ENCODE results near the gene C17orf107.
"Not testable (repeated sequence)": the region's sequence is repeated elsewhere in the genome, so short reads cannot be mapped to it uniquely, and the experiment has no call there.

The C17orf107 gene

GRCh38 chr17:4899341-4900230, at the start of gene C17orf107:
TSS of gene C17orf107 (plus strand) at chr17:4899536. CDS start at chr17:4899763, 227 bp downstream.
- peak; percentile 83 for DNase-seq

DNA sequence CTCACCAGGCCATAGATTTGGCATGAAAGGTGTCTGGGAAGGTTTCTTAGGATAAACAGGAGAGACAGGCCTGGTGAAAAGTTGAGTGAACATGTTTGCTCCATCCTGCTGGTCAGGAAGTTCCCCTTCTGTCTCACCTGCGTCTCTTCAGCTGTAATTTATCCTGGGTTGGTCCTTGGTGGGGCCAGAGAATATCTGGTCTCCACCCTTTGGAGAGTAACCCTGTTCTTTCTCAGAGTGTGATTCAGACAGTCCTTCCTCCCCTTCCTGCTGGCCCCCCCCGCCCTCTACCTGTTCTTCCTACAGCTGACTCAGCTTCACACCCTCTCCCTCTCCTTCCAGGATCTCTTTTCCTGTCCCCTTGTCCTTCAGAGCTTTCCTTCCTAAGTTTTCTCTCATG, 49.1 kb upstream of the C17orf107 start:
- no peak for DNase-seq

DNA sequence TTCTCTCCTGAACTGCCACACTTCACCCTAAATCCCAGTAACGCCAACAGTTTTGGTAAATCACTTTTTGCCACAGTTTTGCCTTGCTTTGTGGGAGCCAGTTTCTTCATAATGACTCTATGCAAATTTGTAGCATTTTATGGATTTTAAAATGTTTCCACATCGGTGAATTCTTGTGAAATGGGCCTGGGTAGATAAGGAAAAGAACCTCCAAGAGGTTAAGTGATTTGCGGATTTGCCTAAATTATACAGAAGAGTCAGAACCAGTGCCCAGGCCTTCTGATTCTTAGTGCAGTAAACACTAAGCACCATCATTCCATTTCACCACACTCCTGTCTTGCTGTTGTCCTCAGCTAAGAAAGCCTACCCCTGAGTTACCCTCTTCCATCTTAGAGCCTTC, 48.3 kb upstream of the C17orf107 start:
- DNase-seq = no peak

- DNase-seq = peak; percentile 77
These were observed 46.6 kb upstream of the C17orf107 start for GRCh38 chr17:4852567-4853207.

- no peak for DNase-seq
These were observed 46.1 kb upstream of the C17orf107 start for GRCh38 chr17:4853208-4853671.

- peak; percentile 81 for DNase-seq
These were observed 45.1 kb upstream of the C17orf107 start for GRCh38 chr17:4854111-4854681.

- DNase-seq = no peak
These were observed 42.9 kb upstream of the C17orf107 start for GRCh38 chr17:4856271-4856936.

- no peak for DNase-seq
These were observed 42.4 kb upstream of the C17orf107 start for GRCh38 chr17:4856937-4857314.

DNA sequence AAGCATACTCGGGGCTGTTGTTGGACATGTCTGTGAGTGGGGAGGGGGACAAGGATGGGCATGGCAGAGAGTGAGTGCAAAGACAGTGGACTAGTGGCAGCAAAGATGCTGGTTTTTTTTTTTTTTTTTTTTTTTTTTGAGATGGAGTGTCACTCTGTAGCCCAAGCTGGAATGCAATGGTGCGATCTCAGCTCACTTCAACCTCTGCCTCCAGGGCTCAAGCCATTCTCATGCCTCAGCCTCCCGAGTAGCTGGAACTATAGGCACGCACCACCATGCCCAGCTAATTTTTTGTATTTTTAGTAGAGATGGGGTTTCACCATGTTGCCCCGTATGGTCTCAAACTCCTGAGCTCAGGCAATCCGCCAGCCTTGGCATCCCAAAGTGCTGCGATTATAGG, 42.0 kb upstream of the C17orf107 start:
- DNase-seq = not testable (repeated sequence)

DNA sequence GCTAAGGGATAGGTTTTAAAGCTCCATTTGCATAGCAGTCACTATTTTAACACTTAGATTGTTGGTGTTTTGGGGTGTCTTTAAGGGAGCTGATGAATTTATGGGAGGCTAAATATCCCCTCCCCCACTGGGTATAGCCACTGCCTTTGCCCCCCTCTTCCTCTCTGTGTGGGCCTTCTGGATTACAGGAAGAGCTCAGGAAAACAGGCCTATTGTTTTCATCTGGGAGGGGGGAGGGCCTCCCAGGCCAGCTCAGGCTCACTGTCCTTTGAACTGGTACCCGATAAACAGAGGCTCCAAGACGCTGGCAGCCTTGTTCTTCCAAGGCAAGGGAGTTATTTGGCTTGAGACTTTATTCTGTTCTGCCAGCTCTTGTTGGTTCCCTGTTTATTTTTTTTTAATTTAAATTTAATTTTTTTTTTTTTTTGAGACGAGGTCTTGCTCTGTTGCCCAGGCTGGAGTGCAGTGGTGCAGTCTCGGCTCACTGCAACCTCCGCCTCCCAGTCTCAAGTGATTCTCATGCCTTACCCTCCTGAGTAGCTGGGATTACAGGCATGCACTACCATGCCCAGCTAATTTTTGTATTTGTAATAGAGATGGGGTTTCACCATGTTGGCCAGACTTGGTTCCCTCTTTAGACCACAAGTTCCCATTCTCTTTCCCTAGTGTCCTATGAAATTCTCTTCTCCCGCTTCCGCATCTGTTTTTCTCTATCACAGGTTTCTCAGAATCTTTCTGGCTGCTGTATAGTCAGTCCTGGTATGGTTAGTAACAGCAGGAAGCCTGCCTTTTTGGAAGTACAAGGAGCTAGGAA, 41.1 kb upstream of the C17orf107 start:
- no peak for DNase-seq

DNA sequence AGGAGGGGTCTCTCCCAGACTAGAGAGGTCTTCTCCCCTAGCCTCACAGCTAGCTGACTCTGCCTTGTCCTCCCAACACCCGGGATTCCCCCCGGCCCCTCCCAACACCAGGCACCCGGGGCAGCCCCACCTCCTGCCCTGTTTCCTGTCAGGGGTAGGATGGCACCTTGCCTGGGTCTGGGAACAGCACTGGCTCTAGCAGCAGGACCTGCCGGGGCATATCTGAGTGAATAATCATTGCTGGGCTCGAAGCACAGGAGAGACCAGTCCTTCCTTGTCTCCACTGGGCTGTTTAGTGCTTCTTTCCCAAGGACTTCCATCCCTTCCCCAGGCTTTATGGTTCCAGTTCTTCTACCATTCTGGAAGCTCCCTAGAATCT, 40.5 kb upstream of the C17orf107 start:
- peak; percentile 10 for DNase-seq

GRCh38 chr17:4859816-4860625, 39.3 kb upstream of the C17orf107 start:
- no peak for DNase-seq

- DNase-seq = no peak
These were observed 38.7 kb upstream of the C17orf107 start for GRCh38 chr17:4860651-4861050.

DNA sequence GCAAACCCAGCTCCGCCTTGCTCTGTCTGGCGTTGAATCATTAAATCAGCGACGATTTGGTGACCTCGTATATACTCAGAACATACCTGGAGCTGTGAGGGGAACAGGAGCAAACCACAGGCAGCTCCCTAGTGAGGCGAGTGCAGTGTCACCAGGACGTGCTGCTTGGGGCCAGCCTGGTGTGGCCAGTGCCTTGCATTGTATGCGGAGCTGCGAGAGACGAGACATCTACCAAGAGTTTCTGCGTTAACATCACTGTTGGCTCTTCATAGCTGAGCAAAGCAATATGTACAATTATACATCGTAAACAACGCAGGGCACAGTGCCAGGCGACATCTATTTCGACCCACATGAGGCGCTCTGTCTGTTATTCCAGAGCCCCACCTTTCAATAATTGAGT, 38.3 kb upstream of the C17orf107 start:
- DNase-seq = no peak

GRCh38 chr17:4862720-4863119, 36.6 kb upstream of the C17orf107 start:
- DNase-seq = no peak

DNA sequence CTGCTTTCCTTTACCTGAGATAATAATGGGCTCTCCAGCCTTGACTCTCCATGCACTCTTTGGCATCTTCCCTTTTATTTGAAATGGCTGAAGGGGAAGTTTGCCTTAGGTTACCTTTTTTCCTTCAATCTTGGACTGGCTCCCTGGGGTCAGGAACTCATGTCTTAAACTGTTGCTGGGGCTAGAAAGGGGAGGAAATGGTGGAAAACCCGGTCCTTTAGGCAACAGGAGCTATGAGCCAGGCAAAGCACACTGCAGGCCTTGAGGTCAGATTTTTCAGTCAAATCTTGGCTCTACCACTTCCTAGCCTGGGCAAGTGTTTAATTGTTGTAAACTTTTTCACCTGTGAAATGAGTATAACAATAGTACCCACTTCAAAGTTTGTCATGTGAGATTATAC, 36.0 kb upstream of the C17orf107 start:
- no peak for DNase-seq

DNA sequence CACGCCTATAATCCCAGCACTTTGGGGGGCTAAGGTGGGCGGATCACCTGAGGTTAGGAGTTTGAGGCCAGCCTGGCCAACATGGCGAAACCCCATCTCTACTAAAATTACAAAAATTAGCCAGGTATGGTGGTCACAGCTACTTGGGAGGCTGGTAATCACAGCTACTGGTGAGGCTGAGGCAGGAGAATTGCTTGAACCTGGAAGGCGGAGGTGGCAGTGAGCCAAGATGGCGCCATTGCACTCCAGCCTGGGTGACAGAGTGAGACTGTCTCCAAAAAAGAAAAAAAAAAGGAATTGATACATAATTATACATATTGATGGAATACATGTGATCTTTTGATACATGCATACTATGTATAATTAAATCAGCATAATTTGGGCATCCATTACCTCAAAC, 31.8 kb upstream of the C17orf107 start:
- not testable (repeated sequence) for DNase-seq

DNA sequence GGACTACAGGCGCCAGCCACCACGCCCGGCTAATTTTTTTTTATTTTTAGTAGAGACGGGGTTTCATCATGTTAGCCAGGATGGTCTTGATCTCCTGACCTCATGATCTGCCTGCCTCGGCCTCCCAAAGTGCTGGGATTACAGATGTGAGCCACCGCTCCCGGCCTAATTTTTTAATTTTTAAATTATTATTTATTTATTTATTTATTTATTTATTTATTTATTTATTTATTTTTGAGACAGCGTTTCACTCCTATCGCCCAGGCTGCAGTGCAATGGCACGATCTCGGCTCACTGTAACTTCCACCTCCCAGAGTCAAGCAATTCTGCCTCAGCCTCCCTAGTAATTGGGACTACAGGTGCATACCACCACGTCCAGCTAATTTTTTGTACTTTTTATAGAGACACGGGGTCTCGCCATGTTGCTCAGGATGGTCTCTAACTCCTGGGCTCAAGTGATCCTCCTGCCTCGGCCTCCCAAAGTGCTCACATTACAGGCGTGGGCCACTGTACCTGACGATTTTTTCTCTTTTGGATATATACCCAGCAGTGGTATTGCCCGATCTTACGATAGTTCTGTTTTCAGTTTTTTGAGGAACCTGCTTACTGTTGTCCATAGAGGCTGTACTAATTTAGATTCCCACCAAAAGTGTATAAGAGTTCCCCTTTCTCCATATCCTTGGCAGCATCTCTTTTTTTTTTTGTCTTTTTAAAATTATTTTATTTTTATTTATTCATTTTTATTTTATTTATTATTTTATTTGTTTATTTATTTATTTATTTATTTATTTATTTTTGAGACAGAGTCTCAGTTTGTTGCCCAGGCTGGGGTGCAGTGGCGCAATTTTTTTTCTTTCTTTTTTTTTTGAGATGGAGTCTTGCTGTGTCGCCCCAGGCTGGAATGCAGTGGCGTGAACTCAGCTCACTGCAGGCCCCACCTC, 30.0 kb upstream of the C17orf107 start:
- not testable (repeated sequence) for DNase-seq

- DNase-seq = no peak
These were observed 28.5 kb upstream of the C17orf107 start for GRCh38 chr17:4870855-4871254.

- no peak for DNase-seq
These were observed 26.6 kb upstream of the C17orf107 start for GRCh38 chr17:4872786-4873185.
